Measurements from ENCODE around the gene CNDP2.

The CNDP2 gene

GRCh38 chr18:74495581-74496507 is at the start of gene CNDP2:
TSS of gene CNDP2 (plus strand) at chr18:74496363. CDS start at chr18:74499974, 3,611 bp downstream.
- Histone ChIP-seq H3K4me3 (ENCODE audit: low read length) (peak within 1 kb of the TSS; percentile 90), H3K27ac (ENCODE audit: low read depth, low read length) (peak within 1 kb of the TSS; percentile 89), H3K27me3 (ENCODE audit: control insufficient read depth, insufficient read depth, low read length) (no peaks in the 10 kb centered on the region), H3K36me3 (ENCODE audit: control insufficient read depth, insufficient read depth, low read length) (no peaks in the 10 kb centered on the region), H3K9ac (ENCODE audit: low read length) (peak within 1 kb of the TSS; percentile 87), H3K4me1 (ENCODE audit: control insufficient read depth, insufficient read depth, low read length) (peaks cover 3% of the 10 kb centered on the region)

- no peak overlapping the region for H3K27ac ChIP-seq (ENCODE audit: low read depth, low read length)
- H3K27me3 ChIP-seq (ENCODE audit: control insufficient read depth, insufficient read depth, low read length), result peaks cover 3% of the 10 kb centered on the region
Measured at GRCh38 chr18:74446631-74447403, 49.3 kb upstream of the CNDP2 start.

GRCh38 chr18:74447404-74448152 is 48.6 kb upstream of the CNDP2 start:
- no peaks in the 10 kb centered on the region for H3K4me1 ChIP-seq (ENCODE audit: control insufficient read depth, insufficient read depth, low read length)
- peaks cover 3% of the 10 kb centered on the region for H3K27me3 ChIP-seq (ENCODE audit: control insufficient read depth, insufficient read depth, low read length)
- H3K27ac ChIP-seq (ENCODE audit: low read depth, low read length), result no peak overlapping the region
- H3K9ac ChIP-seq (ENCODE audit: low read length), result no peak overlapping the region
- no peaks in the 10 kb centered on the region for H3K36me3 ChIP-seq (ENCODE audit: control insufficient read depth, insufficient read depth, low read length)
- no peak overlapping the region for H3K4me3 ChIP-seq (ENCODE audit: low read length)

More at GRCh38 chr18:74446631-74447403, 49.3 kb upstream of the CNDP2 start:
- Histone ChIP-seq H3K4me1 (ENCODE audit: control insufficient read depth, insufficient read depth, low read length) (no peaks in the 10 kb centered on the region), H3K36me3 (ENCODE audit: control insufficient read depth, insufficient read depth, low read length) (no peaks in the 10 kb centered on the region), H3K9ac (ENCODE audit: low read length) (no peak overlapping the region), H3K4me3 (ENCODE audit: low read length) (no peak overlapping the region)

- Histone ChIP-seq H3K4me3 (ENCODE audit: low read length) (no peak overlapping the region), H3K4me1 (ENCODE audit: control insufficient read depth, insufficient read depth, low read length) (no peaks in the 10 kb centered on the region), H3K27ac (ENCODE audit: low read depth, low read length) (no peak overlapping the region)
Measured at GRCh38 chr18:74450626-74451025, 45.5 kb upstream of the CNDP2 start.

GRCh38 chr18:74451148-74451547 is 45.0 kb upstream of the CNDP2 start:
- H3K4me3 ChIP-seq (ENCODE audit: low read length), result no peak overlapping the region
- no peaks in the 10 kb centered on the region for H3K36me3 ChIP-seq (ENCODE audit: control insufficient read depth, insufficient read depth, low read length)
- no peak overlapping the region for H3K27ac ChIP-seq (ENCODE audit: low read depth, low read length)
- H3K9ac ChIP-seq (ENCODE audit: low read length), result no peak overlapping the region
- peaks cover 5% of the 10 kb centered on the region for H3K27me3 ChIP-seq (ENCODE audit: control insufficient read depth, insufficient read depth, low read length)
- peaks cover 2% of the 10 kb centered on the region for H3K4me1 ChIP-seq (ENCODE audit: control insufficient read depth, insufficient read depth, low read length)

More at GRCh38 chr18:74450626-74451025, 45.5 kb upstream of the CNDP2 start:
- no peaks in the 10 kb centered on the region for H3K36me3 ChIP-seq (ENCODE audit: control insufficient read depth, insufficient read depth, low read length)
- peaks cover 3% of the 10 kb centered on the region for H3K27me3 ChIP-seq (ENCODE audit: control insufficient read depth, insufficient read depth, low read length)
- H3K9ac ChIP-seq (ENCODE audit: low read length), result no peak overlapping the region

- peaks cover 16% of the 10 kb centered on the region for H3K27me3 ChIP-seq (ENCODE audit: control insufficient read depth, insufficient read depth, low read length)
- H3K36me3 ChIP-seq (ENCODE audit: control insufficient read depth, insufficient read depth, low read length), result no peaks in the 10 kb centered on the region
- H3K4me1 ChIP-seq (ENCODE audit: control insufficient read depth, insufficient read depth, low read length), result peaks cover 6% of the 10 kb centered on the region
- no peak overlapping the region for H3K4me3 ChIP-seq (ENCODE audit: low read length)
- no peak overlapping the region for H3K27ac ChIP-seq (ENCODE audit: low read depth, low read length)
- no peak overlapping the region for H3K9ac ChIP-seq (ENCODE audit: low read length)
Measured at GRCh38 chr18:74453016-74453566, 43.1 kb upstream of the CNDP2 start.

GRCh38 chr18:74453642-74454198 is 42.4 kb upstream of the CNDP2 start:
- H3K27me3 ChIP-seq (ENCODE audit: control insufficient read depth, insufficient read depth, low read length), result peaks cover 18% of the 10 kb centered on the region

GRCh38 chr18:74454279-74454751 is 41.8 kb upstream of the CNDP2 start:
- Histone ChIP-seq H3K36me3 (ENCODE audit: control insufficient read depth, insufficient read depth, low read length) (no peaks in the 10 kb centered on the region), H3K27me3 (ENCODE audit: control insufficient read depth, insufficient read depth, low read length) (peaks cover 18% of the 10 kb centered on the region), H3K27ac (ENCODE audit: low read depth, low read length) (no peak overlapping the region), H3K9ac (ENCODE audit: low read length) (no peak overlapping the region), H3K4me3 (ENCODE audit: low read length) (no peak overlapping the region), H3K4me1 (ENCODE audit: control insufficient read depth, insufficient read depth, low read length) (peaks cover 6% of the 10 kb centered on the region)

More at GRCh38 chr18:74453642-74454198, 42.4 kb upstream of the CNDP2 start:
- Histone ChIP-seq H3K27ac (ENCODE audit: low read depth, low read length) (no peak overlapping the region), H3K9ac (ENCODE audit: low read length) (no peak overlapping the region), H3K4me1 (ENCODE audit: control insufficient read depth, insufficient read depth, low read length) (peaks cover 6% of the 10 kb centered on the region), H3K36me3 (ENCODE audit: control insufficient read depth, insufficient read depth, low read length) (no peaks in the 10 kb centered on the region), H3K4me3 (ENCODE audit: low read length) (no peak overlapping the region)

GRCh38 chr18:74455386-74455785 is 40.8 kb upstream of the CNDP2 start:
- no peak overlapping the region for H3K4me3 ChIP-seq (ENCODE audit: low read length)
- H3K27me3 ChIP-seq (ENCODE audit: control insufficient read depth, insufficient read depth, low read length), result peaks cover 18% of the 10 kb centered on the region
- no peak overlapping the region for H3K27ac ChIP-seq (ENCODE audit: low read depth, low read length)

GRCh38 chr18:74456017-74456348 is 40.2 kb upstream of the CNDP2 start:
- Histone ChIP-seq H3K27ac (ENCODE audit: low read depth, low read length) (no peak overlapping the region), H3K27me3 (ENCODE audit: control insufficient read depth, insufficient read depth, low read length) (peaks cover 16% of the 10 kb centered on the region), H3K36me3 (ENCODE audit: control insufficient read depth, insufficient read depth, low read length) (no peaks in the 10 kb centered on the region), H3K9ac (ENCODE audit: low read length) (no peak overlapping the region), H3K4me3 (ENCODE audit: low read length) (peak overlapping the region; percentile 49), H3K4me1 (ENCODE audit: control insufficient read depth, insufficient read depth, low read length) (peaks cover 6% of the 10 kb centered on the region)

More at GRCh38 chr18:74455386-74455785, 40.8 kb upstream of the CNDP2 start:
- H3K36me3 ChIP-seq (ENCODE audit: control insufficient read depth, insufficient read depth, low read length), result no peaks in the 10 kb centered on the region
- peaks cover 6% of the 10 kb centered on the region for H3K4me1 ChIP-seq (ENCODE audit: control insufficient read depth, insufficient read depth, low read length)
- no peak overlapping the region for H3K9ac ChIP-seq (ENCODE audit: low read length)

- Histone ChIP-seq H3K36me3 (ENCODE audit: control insufficient read depth, insufficient read depth, low read length) (no peaks in the 10 kb centered on the region), H3K4me1 (ENCODE audit: control insufficient read depth, insufficient read depth, low read length) (peaks cover 6% of the 10 kb centered on the region), H3K4me3 (ENCODE audit: low read length) (peak overlapping the region; percentile 49), H3K27ac (ENCODE audit: low read depth, low read length) (no peak overlapping the region), H3K27me3 (ENCODE audit: control insufficient read depth, insufficient read depth, low read length) (peaks cover 16% of the 10 kb centered on the region), H3K9ac (ENCODE audit: low read length) (no peak overlapping the region)
Measured at GRCh38 chr18:74456349-74457042, 39.7 kb upstream of the CNDP2 start.
